Body of pancreas (tissue), 4 donors: Measurements from ENCODE around the gene CFAP53. TPM values are rescaled to one million over a fixed set of nuclear protein-coding genes. Genes with fewer than 3 reads are reported as not detected.
A peak's percentile ranks its signal among the peaks of the same experiment; 100 is the strongest.
"Not testable (repeated sequence)": the region's sequence is repeated elsewhere in the genome, so short reads cannot be mapped to it uniquely, and the experiment has no call there.

Experiments
- ATAC-seq: fragments of 150-250 bp; one replicate; pipeline ENCODE4 v1.9.1; 2016
- DNase-seq, 4 donors: peaks; one replicate each; pipeline ENCODE4 v3.0.0-alpha.2; 2019
- H3K27ac ChIP-seq, 4 donors: fragments of 200-600 bp; sonication (generic); 1 replicate in 3 of 4; 2 replicates in 1 of 4; pipeline versions ENCODE4 v1.5.1 to v1.6.1; 2016 to 2019; ENCODE audit warnings: mild to moderate bottlenecking in 1 of 4, mixed read lengths in 1 of 4, moderate library complexity in 1 of 4
- H3K27me3 ChIP-seq, 2 donors: fragments of 200-600 bp; sonication (generic); one replicate each; pipeline ENCODE4 v1.6.0; 2016; ENCODE audit warnings: mild to moderate bottlenecking in 1 of 2
- H3K36me3 ChIP-seq, 2 donors: fragments of 200-600 bp; sonication (generic); replicated peaks in 1 of 2; 2 replicates each; pipeline ENCODE4 v1.5.1; 2016; ENCODE audit warnings: low read depth in 2 of 2; ENCODE audit not compliant: insufficient read depth in 1 of 2
- H3K4me1 ChIP-seq: fragments of 200-600 bp; sonication (generic); one replicate; pipeline ENCODE4 v1.6.0; 2016
- H3K4me3 ChIP-seq, 2 donors: fragments of 200-600 bp; sonication (generic); 1 replicate in 1 of 2; 2 replicates in 1 of 2; pipeline ENCODE4 v1.5.1; 2016 to 2019
- H3K9me3 ChIP-seq, 3 donors: fragments of 200-600 bp; sonication (generic); 1 replicate in 2 of 3; 2 replicates in 1 of 3; pipeline ENCODE4 v1.5.1; 2016
- POLR2A ChIP-seq, 3 donors: fragments of 450-650 bp; IDR thresholded peaks; one replicate each; pipeline ENCODE4 v1.6.1; 2016; ENCODE audit warnings: antibody characterized with exemption in 3 of 3, mild to moderate bottlenecking in 2 of 3
- WGBS, 2 donors: methylation state at CpG; one replicate each; pipeline ENCODE4 v1.1.5; 2017; 5-methylcytosine and 5-hydroxymethylcytosine counted together
- intact Hi-C: fragments of 100-400 bp; cut with DNase I; formaldehyde crosslinking; loops from one replicate; pipeline ENCODE4 v1.15.1; 2023
- total RNA-seq, 2 donors: library from RNA; depleted of rRNA; stranded (reverse); fragments of >200 nt; gene quantifications; one replicate each; pipeline ENCODE4 v1.1.0, GENCODE V29; 2016
- TF ChIP-seq, protein P1 (sequence below), 7 experiments: fragments of 450-650 bp in 4 of 7; fragments of 200-600 bp in 3 of 7; sonication (generic) in 3 of 7; IDR thresholded peaks; one replicate each; pipeline ENCODE4 v1.5.1; 2016 to 2019; ENCODE audit warnings: antibody characterized with exemption in 7 of 7

CFAP53 gene
- total RNA-seq, 2 donors from 2014 or later = 0.78 to 1.3 TPM

GRCh38 chr18:50298443-50299284, 32.4 kb upstream of the CFAP53 start:
- Histone ChIP-seq H3K36me3 (no peaks in the 10 kb centered on the region), H3K4me1 (peaks cover 12% of the 10 kb centered on the region), H3K4me3 (no peak overlapping the region), H3K9me3 (no peaks in the 10 kb centered on the region), H3K27me3 (no peaks in the 10 kb centered on the region), H3K27ac (no peak overlapping the region)
- ATAC-seq (no peak), DNase-seq (no peak)
- intact Hi-C loops = no loop called here
- no peak for TF ChIP-seq POLR2A (IDR thresholded peaks at IDR 0.05)
- 18 to 51% methylated on average over 15 to 48 of the region's 49 CpGs for WGBS, 2 donors

DNA sequence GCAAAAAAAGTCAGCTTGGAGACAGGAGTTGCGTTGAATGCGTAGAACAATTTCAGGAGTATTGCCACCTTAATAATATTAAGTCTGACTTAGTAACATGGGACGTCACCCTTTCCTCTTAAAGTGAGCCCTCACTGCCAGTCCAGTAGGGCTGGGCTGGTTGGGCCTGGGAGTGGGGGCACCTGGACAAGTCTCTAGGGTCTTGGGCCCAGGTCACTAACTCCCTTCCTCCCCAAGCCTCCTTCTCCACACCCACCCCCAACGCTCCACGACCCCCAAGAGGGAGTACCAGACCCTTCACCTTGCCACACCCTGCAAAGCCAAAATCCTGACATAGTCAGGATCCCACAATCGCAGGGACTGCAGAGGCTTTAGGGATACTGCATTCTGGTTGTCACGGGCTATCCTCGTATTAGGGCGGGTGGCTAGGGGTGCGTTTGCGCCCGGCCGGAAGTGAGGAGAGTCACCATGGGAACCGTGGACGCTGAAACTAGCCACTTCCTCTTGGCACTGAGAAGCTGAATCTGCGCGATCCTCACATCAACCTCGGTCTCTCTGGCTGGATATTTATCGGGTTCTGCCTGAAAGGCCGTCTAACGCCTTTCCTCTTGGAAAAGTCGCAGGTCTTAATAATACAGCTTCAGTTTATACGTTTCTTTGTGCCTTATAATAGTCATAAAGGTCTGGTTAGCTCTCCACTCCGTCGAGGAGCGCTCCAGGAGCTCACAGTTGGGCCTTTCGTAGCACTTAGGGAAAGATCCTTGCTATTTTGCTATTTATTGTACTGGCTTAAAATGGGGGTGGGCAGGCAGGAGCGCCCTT, 31.5 kb upstream of the CFAP53 start:
- Histone ChIP-seq H3K9me3 (no peaks in the 10 kb centered on the region), H3K4me1 (peaks cover 20% of the 10 kb centered on the region), H3K27ac (peak overlapping the region in 2 of 4 donors; percentile 21 to 39), H3K27me3 (no peaks in the 10 kb centered on the region), H3K36me3 (no peaks in the 10 kb centered on the region), H3K4me3 (peak overlapping the region in 1 of 2 donors; percentile 51)
- intact Hi-C loops = no loop called here
- 7 to 15% methylated on average over 15 to 28 of the region's 28 CpGs for WGBS, 2 donors
- TF ChIP-seq, protein P1, sequence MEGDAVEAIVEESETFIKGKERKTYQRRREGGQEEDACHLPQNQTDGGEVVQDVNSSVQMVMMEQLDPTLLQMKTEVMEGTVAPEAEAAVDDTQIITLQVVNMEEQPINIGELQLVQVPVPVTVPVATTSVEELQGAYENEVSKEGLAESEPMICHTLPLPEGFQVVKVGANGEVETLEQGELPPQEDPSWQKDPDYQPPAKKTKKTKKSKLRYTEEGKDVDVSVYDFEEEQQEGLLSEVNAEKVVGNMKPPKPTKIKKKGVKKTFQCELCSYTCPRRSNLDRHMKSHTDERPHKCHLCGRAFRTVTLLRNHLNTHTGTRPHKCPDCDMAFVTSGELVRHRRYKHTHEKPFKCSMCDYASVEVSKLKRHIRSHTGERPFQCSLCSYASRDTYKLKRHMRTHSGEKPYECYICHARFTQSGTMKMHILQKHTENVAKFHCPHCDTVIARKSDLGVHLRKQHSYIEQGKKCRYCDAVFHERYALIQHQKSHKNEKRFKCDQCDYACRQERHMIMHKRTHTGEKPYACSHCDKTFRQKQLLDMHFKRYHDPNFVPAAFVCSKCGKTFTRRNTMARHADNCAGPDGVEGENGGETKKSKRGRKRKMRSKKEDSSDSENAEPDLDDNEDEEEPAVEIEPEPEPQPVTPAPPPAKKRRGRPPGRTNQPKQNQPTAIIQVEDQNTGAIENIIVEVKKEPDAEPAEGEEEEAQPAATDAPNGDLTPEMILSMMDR (IDR thresholded peaks at IDR 0.05) = no peak
- peak in 1 of 3 donors; percentile 20 for TF ChIP-seq POLR2A (IDR thresholded peaks at IDR 0.05)
- DNase-seq (peak; percentile 84 to 91 (median 86)), ATAC-seq (peak; percentile 99)

GRCh38 chr18:50293039-50293438, 26.7 kb upstream of the CFAP53 start:
- peak overlapping the region in 2 of 4 donors; percentile 18 to 51 for H3K27ac ChIP-seq
- no peak for DNase-seq

GRCh38 chr18:50289108-50289443, 22.8 kb upstream of the CFAP53 start:
- TF ChIP-seq, protein P1 (IDR thresholded peaks at IDR 0.05) = no peak
- TF ChIP-seq POLR2A (IDR thresholded peaks at IDR 0.05) = no peak
- intact Hi-C loops = loop anchor here (10.0 kb wide), 1 partner anchor 66 kb away; no protein-coding TSS in a partner anchor

More at GRCh38 chr18:50293039-50293438, 26.7 kb upstream of the CFAP53 start:
- Histone ChIP-seq H3K27me3 (no peaks in the 10 kb centered on the region), H3K4me1 (peaks cover 21% of the 10 kb centered on the region), H3K4me3 (no peak overlapping the region), H3K36me3 (no peaks in the 10 kb centered on the region), H3K9me3 (no peaks in the 10 kb centered on the region)
- no peak for TF ChIP-seq POLR2A (IDR thresholded peaks at IDR 0.05)
- TF ChIP-seq, protein P1 (IDR thresholded peaks at IDR 0.05) = no peak
- ATAC-seq = peak; percentile 21
- 16 to 19% methylated on average over 1 of the region's 1 CpG for WGBS, 2 donors
- intact Hi-C loops = no loop called here

GRCh38 chr18:50288348-50289107, 22.2 kb upstream of the CFAP53 start:
- DNase-seq, H3K27me3 ChIP-seq, ATAC-seq, H3K9me3 ChIP-seq, H3K36me3 ChIP-seq: not testable (repeated sequence)
- WGBS, 2 donors = 71 to 74% methylated on average over 21 of the region's 21 CpGs
- H3K4me1 ChIP-seq = peaks cover 20% of the 10 kb centered on the region
- intact Hi-C loops = loop anchor here (10.0 kb wide), 1 partner anchor 66 kb away; no protein-coding TSS in a partner anchor
- peak overlapping the region; percentile 82 to 92 for H3K4me3 ChIP-seq
- H3K27ac ChIP-seq = peak overlapping the region; percentile 86 to 96 (median 94)

More at GRCh38 chr18:50289108-50289443, 22.8 kb upstream of the CFAP53 start:
- Histone ChIP-seq H3K4me1 (peaks cover 23% of the 10 kb centered on the region), H3K9me3 (no peaks in the 10 kb centered on the region), H3K4me3 (no peak overlapping the region), H3K27me3 (no peaks in the 10 kb centered on the region), H3K27ac (no peak overlapping the region), H3K36me3 (peaks cover 0 to 4% of the 10 kb centered on the region in 2 donors)
- no peak for DNase-seq
- no peak for ATAC-seq
- 77 to 91% methylated on average over 4 of the region's 4 CpGs for WGBS, 2 donors
